ENCODE measurements around the gene LDLRAD3. TPM values are rescaled to one million over a fixed set of nuclear protein-coding genes. Genes with fewer than 3 reads are reported as not detected.

The LDLRAD3 gene
- total RNA-seq, 1 experiment from 2014 or later: 28.1 TPM

- no peak for ATAC-seq
- in situ Hi-C loops (cut with HindIII; ENCODE audit: low pct_unique_long_range_greater_than_20kb, low sequenced_read_pairs) (no loop called here), intact Hi-C loops (cut with micrococcal nuclease; ENCODE audit: unreplicated experiment) (no loop called here)
- no TSS peak for BruUV-seq (replicated peaks)
- H3K9me3 ChIP-seq (ENCODE audit: control insufficient read depth, insufficient read depth, low read depth, low read length): no peaks in the 10 kb centered on the region
- H3K36me3 ChIP-seq (ENCODE audit: control insufficient read depth, insufficient read depth, low read length): no peaks in the 10 kb centered on the region
- no peak overlapping the region for H3K27ac ChIP-seq (ENCODE audit: low read length)
- H3K4me3 ChIP-seq (ENCODE audit: low read depth in 2 of 2, low read length in 2 of 2): no peak overlapping the region
- no peaks in the 10 kb centered on the region; the same call in 1 of the 2 replicates for H3K4me1 ChIP-seq (ENCODE audit: control insufficient read depth, insufficient read depth, low read length)
- ChIA-PET POLR2A (no interaction called here), CTCF (no interaction called here)
- no peak for DNase-seq (ENCODE audit: low read depth, low spot score)
- TF ChIP-seq CTCF (IDR thresholded peaks at IDR 0.05) (no peak), TCF7L2 (IDR thresholded peaks at IDR 0.05; ENCODE audit: low read depth, low read length) (no peak), POLR2AphosphoS5 (IDR thresholded peaks at IDR 0.05; ENCODE audit: low read depth, low read length) (no peak), SIN3A (IDR thresholded peaks at IDR 0.05; ENCODE audit: borderline replicate concordance, insufficient read depth, low read depth, low read length) (no peak), REST (IDR thresholded peaks at IDR 0.05; ENCODE audit: insufficient read depth in 1 of 2, low read depth in 2 of 2, low read length in 1 of 2) (no peak)
- no peaks in the 10 kb centered on the region for H3K27me3 ChIP-seq (ENCODE audit: control insufficient read depth, insufficient read depth, low read length)
These were observed 249.9 kb downstream of the LDLRAD3 start for GRCh38 chr11:36193721-36194120.

- in situ Hi-C loops (cut with HindIII; ENCODE audit: low pct_unique_long_range_greater_than_20kb, low sequenced_read_pairs) (no loop called here), intact Hi-C loops (cut with micrococcal nuclease; ENCODE audit: unreplicated experiment) (no loop called here)
- POLR2A ChIA-PET: interaction anchor here (0.7 kb wide), 1 partner anchor 324 kb away, joined by 6 read pairs; no protein-coding TSS in a partner anchor
- no TSS peak for BruUV-seq (replicated peaks)
- H3K4me3 ChIP-seq (ENCODE audit: low read depth in 2 of 2, low read length in 2 of 2): no peak overlapping the region
- H3K4me1 ChIP-seq (ENCODE audit: control insufficient read depth, insufficient read depth, low read length): no peaks in the 10 kb centered on the region; the same call in 1 of the 2 replicates
- ATAC-seq (no peak), DNase-seq (ENCODE audit: low read depth, low spot score) (no peak)
- H3K27ac ChIP-seq (ENCODE audit: low read length): no peak overlapping the region
- TF ChIP-seq POLR2AphosphoS5 (IDR thresholded peaks at IDR 0.05; ENCODE audit: low read depth, low read length) (no peak), TCF7L2 (IDR thresholded peaks at IDR 0.05; ENCODE audit: low read depth, low read length) (no peak), SIN3A (IDR thresholded peaks at IDR 0.05; ENCODE audit: borderline replicate concordance, insufficient read depth, low read depth, low read length) (no peak), CTCF (IDR thresholded peaks at IDR 0.05) (no peak), REST (IDR thresholded peaks at IDR 0.05; ENCODE audit: insufficient read depth in 1 of 2, low read depth in 2 of 2, low read length in 1 of 2) (no peak)
- H3K36me3 ChIP-seq (ENCODE audit: control insufficient read depth, insufficient read depth, low read length): no peaks in the 10 kb centered on the region
- H3K27me3 ChIP-seq (ENCODE audit: control insufficient read depth, insufficient read depth, low read length): no peaks in the 10 kb centered on the region
- CTCF ChIA-PET: interaction anchor here (0.9 kb wide), 1 partner anchor 374 kb away, joined by 4 read pairs; no protein-coding TSS in a partner anchor
- H3K9me3 ChIP-seq (ENCODE audit: control insufficient read depth, insufficient read depth, low read depth, low read length): no peaks in the 10 kb centered on the region
These were observed 251.9 kb downstream of the LDLRAD3 start for GRCh38 chr11:36195496-36196354.

Data from Panc1 (cell line).